HepG2 (cell line): ENCODE measurements around the gene MAPK11. TPM values are rescaled to one million over a fixed set of nuclear protein-coding genes. Genes with fewer than 3 reads are reported as not detected.

Source experiments
- AKAP8 ChIP-seq: sonication (generic); formaldehyde crosslinking; IDR thresholded peaks from 2 replicates; pipeline ENCODE4 v1.5.1; 2020; ENCODE audit warnings: mild to moderate bottlenecking, missing genetic modification reagents
- ATF5 ChIP-seq: sonication (generic); formaldehyde crosslinking; IDR thresholded peaks from 2 replicates; pipeline ENCODE4 v1.4.0; 2020; ENCODE audit warnings: mild to moderate bottlenecking, low read depth, missing genetic modification reagents
- ATM ChIP-seq: fragments of 450-650 bp; IDR thresholded peaks from 2 replicates; pipeline ENCODE4 v1.7.1; 2017; ENCODE audit warnings: mild to moderate bottlenecking, borderline replicate concordance
- BCL3 ChIP-seq: sonication (generic); formaldehyde crosslinking; IDR thresholded peaks from 2 replicates; pipeline ENCODE4 v1.5.1; 2020; ENCODE audit warnings: mild to moderate bottlenecking, missing genetic modification reagents, moderate library complexity
- CERS6 ChIP-seq: sonication (generic); formaldehyde crosslinking; IDR thresholded peaks from 2 replicates; pipeline ENCODE4 v1.5.0; 2020; ENCODE audit warnings: missing genetic modification reagents
- FOXC1 ChIP-seq: sonication (generic); formaldehyde crosslinking; IDR thresholded peaks from 2 replicates; pipeline ENCODE4 v1.8.0; 2022; ENCODE audit warnings: mild to moderate bottlenecking, missing genetic modification reagents, borderline replicate concordance
- LBX2 ChIP-seq: sonication (generic); formaldehyde crosslinking; IDR thresholded peaks from 2 replicates; pipeline ENCODE4 v1.5.0; 2020; ENCODE audit warnings: missing genetic modification reagents, mild to moderate bottlenecking, borderline replicate concordance
- MLXIP ChIP-seq: sonication (generic); formaldehyde crosslinking; IDR thresholded peaks from 2 replicates; pipeline ENCODE4 v1.9.0; 2021; ENCODE audit warnings: missing genetic modification reagents, borderline replicate concordance
- RBM39 ChIP-seq: fragments of 200-400 bp; formaldehyde crosslinking; IDR thresholded peaks from one replicate; pipeline ENCODE4 v1.6.1; 2018; ENCODE audit warnings: antibody characterized with exemption, mild to moderate bottlenecking, low read depth, low read length; ENCODE audit not compliant: poor library complexity, severe bottlenecking
- ZBTB26 ChIP-seq: IDR thresholded peaks from 2 replicates; pipeline ENCODE4 v1.6.1; 2016; ENCODE audit warnings: missing compliant biosample characterization, missing genetic modification reagents, borderline replicate concordance
- ZBTB44 ChIP-seq: sonication (generic); formaldehyde crosslinking; IDR thresholded peaks from 2 replicates; pipeline ENCODE4 v1.4.0; 2020; ENCODE audit warnings: missing genetic modification reagents
- ZFP62 ChIP-seq: sonication (generic); formaldehyde crosslinking; IDR thresholded peaks from 2 replicates; pipeline ENCODE4 v1.4.0; 2020; ENCODE audit warnings: missing genetic modification reagents
- ZMYM2 ChIP-seq: sonication (generic); formaldehyde crosslinking; IDR thresholded peaks from 2 replicates; pipeline ENCODE4 v1.8.0; 2022; ENCODE audit warnings: mild to moderate bottlenecking, missing genetic modification reagents
- ZNF33B ChIP-seq: sonication (generic); formaldehyde crosslinking; IDR thresholded peaks from 2 replicates; pipeline ENCODE4 v1.5.1; 2020; ENCODE audit warnings: mild to moderate bottlenecking, missing genetic modification reagents
- ZNF34 ChIP-seq: sonication (generic); formaldehyde crosslinking; IDR thresholded peaks from 2 replicates; pipeline ENCODE4 v1.4.0; 2020; ENCODE audit warnings: mild to moderate bottlenecking, missing genetic modification reagents, borderline replicate concordance
- ZNF367 ChIP-seq: sonication (generic); formaldehyde crosslinking; IDR thresholded peaks from 2 replicates; pipeline ENCODE4 v1.4.0; 2020; ENCODE audit warnings: missing genetic modification reagents, borderline replicate concordance
- ZNF614 ChIP-seq: IDR thresholded peaks from 2 replicates; pipeline ENCODE4 v1.6.1; 2018; ENCODE audit warnings: missing biosample characterization, missing genetic modification reagents, inconsistent platforms, borderline replicate concordance
- ZNF709 ChIP-seq: sonication (generic); formaldehyde crosslinking; IDR thresholded peaks from 2 replicates; pipeline ENCODE4 v1.5.0; 2020; ENCODE audit warnings: mild to moderate bottlenecking, missing genetic modification reagents
- ZNF790 ChIP-seq: sonication (generic); formaldehyde crosslinking; IDR thresholded peaks from 2 replicates; pipeline ENCODE4 v1.8.0; 2022; ENCODE audit warnings: missing genetic modification reagents, mild to moderate bottlenecking, borderline replicate concordance
- polyA plus RNA-seq, 8 experiments: library from polyadenylated mRNA; depleted of rRNA in 3 of 8; stranded (reverse) in 7 of 8; unstranded in 1 of 8; fragments of >200 nt; fragmentation: Illumina TruSeq in 4 of 8; extraction: Trizol in 4 of 8; gene quantifications; 2 replicates each; pipeline versions ENCODE4 v1.2.1 to v1.2.3, GENCODE V29; 2011 to 2016; ENCODE audit warnings: low read depth in 4 of 8, missing spikeins in 1 of 8, mixed read lengths in 1 of 8; ENCODE audit not compliant: insufficient read depth in 1 of 8
- total RNA-seq, 5 experiments: library from RNA; depleted of rRNA; stranded (reverse); fragments of >200 nt; fragmentation: Illumina TruSeq; extraction: Trizol; gene quantifications; 2 replicates each; pipeline ENCODE4 v1.2.3, GENCODE V29; 2016; ENCODE audit warnings: low read depth in 1 of 5

Gene MAPK11
- total and polyA plus RNA-seq, 2 of the 13 experiments (the other 11 are each of a cell fraction or from before 2014, with no cell fraction given), result 0.15 to 0.17 TPM

GRCh38 chr22:50270666-50271394, 650 bp upstream of the MAPK11 start (continued):
- TF ChIP-seq ZNF790 (CRISPR knock-in tag) (peak; percentile 64; the same call in 1 of the 2 replicates), BCL3 (CRISPR knock-in tag) (no peak), ZFP62 (CRISPR knock-in tag) (no peak), ZBTB26 (peak; percentile 94), LBX2 (CRISPR knock-in tag) (peak; percentile 74; the same call in 1 of the 2 replicates), AKAP8 (CRISPR knock-in tag) (no peak), ZNF33B (CRISPR knock-in tag) (peak; percentile 45; the same call in 1 of the 2 replicates), RBM39 (no peak), ZNF34 (CRISPR knock-in tag) (no peak), ZMYM2 (CRISPR knock-in tag) (no peak), ZNF367 (CRISPR knock-in tag) (peak; percentile 56; the same call in 1 of the 2 replicates), ZNF709 (CRISPR knock-in tag) (peak; percentile 86), CERS6 (CRISPR knock-in tag) (no peak), MLXIP (CRISPR knock-in tag) (no peak), ZNF614 (CRISPR knock-in tag) (peak; percentile 60; the same call in 1 of the 2 replicates), ZBTB44 (peak; percentile 93), FOXC1 (CRISPR knock-in tag) (0 out of 2 replicates have a peak, but pooled peaks have one; percentile 23), ATM (no peak), ATF5 (CRISPR knock-in tag) (peak; percentile 78; the same call in 1 of the 2 replicates)
